Measurements from ENCODE around the gene IRS1.
A peak's percentile ranks its signal among the peaks of the same experiment; 100 is the strongest.
"Not testable (repeated sequence)": the region's sequence is repeated elsewhere in the genome, so short reads cannot be mapped to it uniquely, and the experiment has no call there.

IRS1 gene, protein sequence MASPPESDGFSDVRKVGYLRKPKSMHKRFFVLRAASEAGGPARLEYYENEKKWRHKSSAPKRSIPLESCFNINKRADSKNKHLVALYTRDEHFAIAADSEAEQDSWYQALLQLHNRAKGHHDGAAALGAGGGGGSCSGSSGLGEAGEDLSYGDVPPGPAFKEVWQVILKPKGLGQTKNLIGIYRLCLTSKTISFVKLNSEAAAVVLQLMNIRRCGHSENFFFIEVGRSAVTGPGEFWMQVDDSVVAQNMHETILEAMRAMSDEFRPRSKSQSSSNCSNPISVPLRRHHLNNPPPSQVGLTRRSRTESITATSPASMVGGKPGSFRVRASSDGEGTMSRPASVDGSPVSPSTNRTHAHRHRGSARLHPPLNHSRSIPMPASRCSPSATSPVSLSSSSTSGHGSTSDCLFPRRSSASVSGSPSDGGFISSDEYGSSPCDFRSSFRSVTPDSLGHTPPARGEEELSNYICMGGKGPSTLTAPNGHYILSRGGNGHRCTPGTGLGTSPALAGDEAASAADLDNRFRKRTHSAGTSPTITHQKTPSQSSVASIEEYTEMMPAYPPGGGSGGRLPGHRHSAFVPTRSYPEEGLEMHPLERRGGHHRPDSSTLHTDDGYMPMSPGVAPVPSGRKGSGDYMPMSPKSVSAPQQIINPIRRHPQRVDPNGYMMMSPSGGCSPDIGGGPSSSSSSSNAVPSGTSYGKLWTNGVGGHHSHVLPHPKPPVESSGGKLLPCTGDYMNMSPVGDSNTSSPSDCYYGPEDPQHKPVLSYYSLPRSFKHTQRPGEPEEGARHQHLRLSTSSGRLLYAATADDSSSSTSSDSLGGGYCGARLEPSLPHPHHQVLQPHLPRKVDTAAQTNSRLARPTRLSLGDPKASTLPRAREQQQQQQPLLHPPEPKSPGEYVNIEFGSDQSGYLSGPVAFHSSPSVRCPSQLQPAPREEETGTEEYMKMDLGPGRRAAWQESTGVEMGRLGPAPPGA (N-terminal part only)

DNA sequence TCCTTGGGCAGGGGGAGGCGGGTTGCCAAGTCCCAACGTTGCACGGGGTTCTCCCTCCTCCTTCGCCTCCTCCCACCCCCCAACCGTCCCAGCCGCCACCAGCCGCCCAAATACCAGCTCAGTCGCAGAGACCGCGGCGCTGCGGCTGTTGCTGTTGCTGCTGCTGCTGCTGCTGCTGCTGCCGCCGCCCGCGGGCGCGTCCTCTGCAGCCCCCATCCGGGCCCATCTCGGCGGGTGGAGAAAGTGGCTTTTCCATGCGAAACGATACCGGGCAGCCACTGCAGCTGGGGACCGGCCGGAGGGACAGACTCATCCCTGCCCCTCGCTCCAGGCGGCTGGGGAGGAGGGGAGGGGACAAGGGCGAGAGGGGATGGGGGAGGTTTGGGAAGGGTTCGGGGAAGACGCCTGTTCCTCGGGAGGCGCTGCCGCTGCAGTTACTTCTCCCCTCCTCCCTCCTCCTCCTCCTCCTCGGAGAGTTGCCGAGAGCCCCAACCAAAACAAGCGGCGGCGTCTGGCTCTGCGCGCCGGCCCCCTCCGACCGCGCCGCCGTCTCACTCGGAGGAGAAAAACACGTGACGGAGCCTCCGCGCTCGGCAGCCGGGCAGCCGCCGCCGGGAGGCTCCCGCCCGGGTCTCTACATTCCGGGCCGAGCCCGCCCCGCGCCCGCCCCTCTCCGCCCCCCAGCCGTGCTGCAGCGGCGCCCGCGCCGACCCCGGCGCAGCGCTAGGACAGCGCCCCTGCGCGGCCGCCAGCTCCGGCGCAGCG, at the start of gene IRS1:
IRS1 (minus strand) TSS at position 610 of the 765 bp plus-strand sequence. CDS start 1,082 bp downstream, outside the sequence.
- DNase-seq (ENCODE audit: low read depth in 4 of 4, low spot score in 1 of 4), result peak in 2 of 4 experiments; percentile 48 to 53

DNA sequence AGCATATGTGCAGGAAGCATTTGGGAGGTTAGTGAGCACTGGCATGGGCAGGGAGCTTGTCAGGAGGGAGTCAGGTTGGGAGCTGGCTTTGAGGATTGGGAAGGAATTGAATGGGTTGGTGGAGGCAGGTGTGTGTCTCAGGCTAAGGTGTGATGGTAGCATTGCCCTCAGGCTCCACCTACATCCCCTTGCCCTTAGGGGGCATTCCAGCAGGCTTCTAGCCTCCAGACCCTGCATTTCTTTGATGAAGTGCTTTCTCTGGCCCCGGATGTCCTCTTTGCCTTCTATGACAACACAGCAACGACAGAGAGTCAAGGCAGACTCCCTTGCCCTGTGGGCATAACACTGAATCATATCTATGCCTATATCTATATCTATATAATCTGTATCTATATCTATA, 49.7 kb upstream of the IRS1 start:
- DNase-seq (ENCODE audit: low read depth in 4 of 4, low spot score in 1 of 4), result no peak

DNA sequence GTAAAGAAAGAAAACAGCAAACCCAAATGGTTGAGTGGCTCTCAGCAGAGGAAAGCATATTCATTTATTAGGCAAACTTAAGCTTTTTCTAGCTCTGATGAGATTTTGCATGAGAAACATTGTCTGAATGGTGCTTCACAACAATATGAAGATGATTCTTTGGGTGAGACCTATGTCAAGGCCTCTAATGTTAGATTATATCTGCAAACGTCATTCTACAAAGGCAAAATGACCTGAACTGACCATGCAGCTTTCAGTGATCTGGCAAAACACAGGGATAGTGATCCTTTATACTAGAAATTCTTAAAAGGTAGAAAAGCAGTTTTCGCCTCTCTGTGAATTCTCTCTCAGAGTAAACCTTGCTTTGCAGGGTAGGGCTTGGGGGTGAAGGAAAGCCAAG, 47.9 kb upstream of the IRS1 start:
- DNase-seq (ENCODE audit: low read depth in 4 of 4, low spot score in 1 of 4), result no peak

DNA sequence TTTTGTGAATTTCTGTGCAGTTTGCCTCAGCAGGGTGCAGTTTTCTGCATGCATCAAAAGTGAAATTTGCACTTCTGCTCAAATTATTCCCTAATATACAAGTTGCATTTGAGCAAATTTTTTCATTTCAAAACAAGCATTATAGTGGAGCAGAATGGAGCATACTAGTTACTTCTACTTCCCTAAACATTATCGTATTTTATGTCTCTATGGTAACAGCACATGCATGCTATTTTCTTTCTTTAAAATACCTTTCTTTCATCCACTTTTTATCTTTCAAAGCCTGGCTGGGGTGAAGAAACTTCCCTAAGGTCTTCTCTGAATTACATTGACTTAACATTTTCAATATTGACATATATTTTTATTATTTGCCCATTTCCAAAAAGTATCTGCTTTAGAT, 47.5 kb upstream of the IRS1 start:
- DNase-seq (ENCODE audit: low read depth in 4 of 4, low spot score in 1 of 4), result no peak

DNA sequence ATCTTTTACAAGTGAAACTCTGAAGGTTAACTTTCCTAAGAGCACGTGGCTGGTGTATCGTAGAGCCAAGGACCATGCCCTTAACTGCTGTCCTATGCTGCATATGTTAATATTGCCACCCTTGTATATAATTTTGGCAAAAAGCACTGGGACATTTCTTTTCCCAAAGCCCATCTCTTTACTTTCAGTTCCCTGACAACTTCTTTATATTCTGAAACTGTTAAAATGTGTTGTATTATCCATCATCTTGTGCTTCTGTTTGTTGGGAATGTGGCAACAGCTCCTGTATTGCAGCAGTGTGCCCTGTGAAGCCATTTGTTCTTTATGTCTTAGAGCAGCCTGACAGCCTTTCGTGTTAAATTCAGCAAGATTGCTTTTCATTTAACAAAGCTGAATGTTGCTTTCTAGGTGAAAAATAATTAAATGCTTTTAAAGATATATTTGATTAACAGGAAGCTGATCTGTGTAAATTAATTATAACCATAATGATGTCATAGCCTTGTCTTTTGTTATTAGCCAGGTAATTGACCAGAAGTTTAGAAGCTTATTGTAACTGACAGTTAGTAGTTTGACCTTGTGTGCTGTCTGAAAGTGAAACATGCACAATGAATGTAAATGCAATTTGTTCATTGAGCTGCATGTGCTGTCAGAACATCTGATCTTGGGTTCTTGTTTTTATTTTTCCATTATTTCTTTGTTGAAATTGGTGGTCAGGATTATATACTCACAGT, 45.9 kb upstream of the IRS1 start:
- DNase-seq (ENCODE audit: low read depth in 4 of 4, low spot score in 1 of 4), result no peak

DNA sequence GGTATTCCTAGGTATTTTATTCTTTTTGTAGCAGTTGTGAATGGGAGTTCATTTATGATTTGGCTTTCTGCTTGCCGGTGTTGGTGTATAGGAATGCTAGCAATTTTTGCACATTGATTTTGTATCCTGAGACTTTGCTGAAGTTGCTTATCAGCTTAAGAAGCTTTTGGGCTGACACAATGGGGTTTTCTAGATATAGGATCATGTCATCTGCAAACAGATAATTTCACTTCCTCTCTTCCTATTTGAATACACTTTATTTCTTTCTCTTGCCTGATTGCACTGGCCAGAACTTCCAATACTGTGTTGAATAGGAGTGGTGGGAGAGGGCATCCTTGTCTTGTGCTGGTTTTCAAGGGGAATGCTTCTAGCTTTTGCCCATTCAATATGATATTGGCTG, 43.4 kb upstream of the IRS1 start:
- DNase-seq (ENCODE audit: low read depth in 4 of 4, low spot score in 1 of 4), result not testable (repeated sequence)

DNA sequence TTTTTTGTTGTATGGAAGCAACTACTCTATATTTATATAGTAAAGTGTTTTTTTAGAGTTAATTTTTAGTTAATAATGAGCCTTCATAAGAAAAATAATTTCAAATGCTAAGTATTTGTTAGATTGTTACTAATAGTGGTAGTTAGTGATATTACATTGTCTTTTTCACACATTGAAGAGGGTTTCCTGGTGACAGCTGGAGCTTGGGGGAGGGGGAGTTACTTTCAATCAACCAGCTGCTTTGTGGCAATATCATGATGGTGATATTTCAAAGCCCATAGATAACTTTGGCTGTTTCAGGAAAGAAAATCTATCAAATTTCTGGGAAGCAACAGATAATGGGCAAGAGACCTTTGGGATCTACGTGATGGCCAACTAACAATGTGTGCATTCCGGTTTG, 40.3 kb upstream of the IRS1 start:
- DNase-seq (ENCODE audit: low read depth in 4 of 4, low spot score in 1 of 4), result no peak

DNA sequence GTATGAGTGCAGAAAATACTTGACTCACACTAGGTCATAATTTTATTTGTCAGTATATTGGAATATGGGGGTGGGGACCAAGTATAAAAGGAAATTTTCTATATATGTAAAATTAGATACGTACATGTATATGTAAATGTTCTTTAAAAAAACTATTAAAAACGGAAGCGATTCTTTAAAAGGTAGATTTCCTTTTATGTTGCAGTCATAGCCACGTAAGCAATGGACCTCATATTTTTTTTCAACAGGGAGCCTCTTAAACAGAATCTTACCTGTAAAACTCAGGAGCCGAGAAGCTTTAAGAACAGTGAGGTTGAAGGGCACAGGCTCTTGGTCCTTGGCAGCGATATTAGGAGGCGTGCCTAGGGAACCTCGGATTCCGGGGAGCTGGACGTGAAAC, 39.5 kb upstream of the IRS1 start:
- DNase-seq (ENCODE audit: low read depth in 4 of 4, low spot score in 1 of 4), result no peak

DNA sequence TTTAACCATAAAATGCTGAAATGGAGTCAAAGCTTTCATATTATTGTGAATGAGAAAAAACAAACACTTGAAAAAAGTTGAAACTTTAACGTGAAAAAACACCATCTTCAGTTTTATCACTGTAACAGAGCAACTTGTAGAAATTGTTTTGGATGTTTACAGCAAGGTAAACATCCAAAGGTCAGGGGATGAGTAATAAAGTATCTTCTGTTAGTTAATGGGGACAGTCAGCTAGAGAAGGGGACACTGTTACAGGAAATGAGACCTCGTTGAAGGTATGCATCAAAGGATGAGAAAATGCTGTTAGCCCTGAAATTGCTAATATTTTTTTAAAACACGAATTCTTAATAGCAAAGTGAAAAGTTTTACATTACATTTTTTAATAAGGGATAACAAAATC, 39.1 kb upstream of the IRS1 start:
- no peak for DNase-seq (ENCODE audit: low read depth in 4 of 4, low spot score in 1 of 4)

DNA sequence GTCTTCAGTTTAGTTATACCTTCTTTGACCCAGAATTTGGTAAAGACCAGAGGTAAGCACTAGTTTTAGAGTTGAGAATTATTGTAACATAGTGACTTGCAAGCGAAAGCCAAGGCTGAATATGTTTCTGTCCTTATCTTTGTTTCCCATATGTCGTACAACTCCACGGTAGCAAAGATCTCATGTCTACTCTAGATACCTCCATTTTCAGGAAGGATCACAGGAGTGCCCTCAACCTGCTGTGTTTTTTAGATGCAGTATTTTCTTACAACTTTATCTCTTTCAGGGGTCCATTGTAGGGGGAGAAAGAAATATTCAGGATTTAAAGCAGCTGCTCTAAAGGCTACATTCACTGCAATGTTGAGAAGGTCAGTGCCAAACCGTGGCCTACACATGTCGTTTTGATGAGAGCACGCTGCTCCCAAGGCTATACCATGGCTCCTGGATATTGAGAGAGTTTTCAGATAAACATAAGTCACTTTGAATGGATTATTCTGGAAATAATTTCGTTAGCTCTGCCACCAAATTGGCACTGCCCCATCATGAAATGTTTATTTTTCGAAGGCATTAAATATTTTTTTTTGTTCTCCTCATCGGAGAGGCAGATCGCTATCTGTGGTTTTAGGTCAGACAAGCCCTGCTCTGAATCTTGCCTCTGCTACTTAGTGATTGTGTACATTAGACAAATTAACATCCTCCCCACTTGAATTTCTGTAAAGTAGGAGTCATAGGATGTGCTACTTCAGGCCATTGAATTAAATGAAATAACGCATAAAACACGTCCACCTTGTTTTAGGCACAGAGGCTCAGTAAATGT, 38.4 kb upstream of the IRS1 start:
- DNase-seq (ENCODE audit: low read depth in 4 of 4, low spot score in 1 of 4), result no peak

DNA sequence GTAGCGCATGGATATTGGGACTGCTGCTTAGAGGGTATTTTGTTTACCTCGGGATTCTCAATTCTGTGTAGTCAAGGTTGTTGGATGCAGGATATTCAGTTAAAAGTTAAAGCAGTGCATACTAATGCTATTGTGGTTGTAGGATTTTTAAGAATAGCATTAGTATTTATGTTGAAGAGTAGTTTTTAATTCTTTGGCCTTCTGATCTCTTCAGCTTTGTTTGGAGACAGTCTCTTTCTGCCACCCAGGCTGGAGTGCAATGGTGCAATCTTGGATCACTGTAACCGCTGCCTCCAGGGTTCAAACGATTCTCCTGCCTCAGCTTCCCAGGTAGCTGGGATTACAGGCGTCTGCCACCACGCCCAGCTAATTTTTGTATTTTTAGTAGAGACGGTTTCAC, 37.7 kb upstream of the IRS1 start:
- DNase-seq (ENCODE audit: low read depth in 4 of 4, low spot score in 1 of 4), result no peak

DNA sequence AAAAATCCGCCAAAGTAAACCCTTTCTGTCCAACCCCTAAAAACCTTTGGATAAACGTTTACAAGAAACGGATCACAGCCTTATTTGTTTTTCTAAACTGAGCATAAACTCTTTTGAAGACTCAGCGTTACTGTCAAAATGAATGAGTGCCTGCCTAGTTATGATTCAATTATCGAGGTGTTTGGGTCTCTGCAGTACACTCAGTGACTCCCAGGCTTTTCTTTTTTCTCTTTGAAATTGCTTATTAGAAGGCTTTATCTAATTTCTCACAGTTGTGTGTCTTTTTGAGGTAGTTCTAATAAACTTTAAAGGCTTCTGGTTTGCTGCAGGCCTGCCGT, 36.9 kb upstream of the IRS1 start:
- DNase-seq (ENCODE audit: low read depth in 4 of 4, low spot score in 1 of 4), result no peak

DNA sequence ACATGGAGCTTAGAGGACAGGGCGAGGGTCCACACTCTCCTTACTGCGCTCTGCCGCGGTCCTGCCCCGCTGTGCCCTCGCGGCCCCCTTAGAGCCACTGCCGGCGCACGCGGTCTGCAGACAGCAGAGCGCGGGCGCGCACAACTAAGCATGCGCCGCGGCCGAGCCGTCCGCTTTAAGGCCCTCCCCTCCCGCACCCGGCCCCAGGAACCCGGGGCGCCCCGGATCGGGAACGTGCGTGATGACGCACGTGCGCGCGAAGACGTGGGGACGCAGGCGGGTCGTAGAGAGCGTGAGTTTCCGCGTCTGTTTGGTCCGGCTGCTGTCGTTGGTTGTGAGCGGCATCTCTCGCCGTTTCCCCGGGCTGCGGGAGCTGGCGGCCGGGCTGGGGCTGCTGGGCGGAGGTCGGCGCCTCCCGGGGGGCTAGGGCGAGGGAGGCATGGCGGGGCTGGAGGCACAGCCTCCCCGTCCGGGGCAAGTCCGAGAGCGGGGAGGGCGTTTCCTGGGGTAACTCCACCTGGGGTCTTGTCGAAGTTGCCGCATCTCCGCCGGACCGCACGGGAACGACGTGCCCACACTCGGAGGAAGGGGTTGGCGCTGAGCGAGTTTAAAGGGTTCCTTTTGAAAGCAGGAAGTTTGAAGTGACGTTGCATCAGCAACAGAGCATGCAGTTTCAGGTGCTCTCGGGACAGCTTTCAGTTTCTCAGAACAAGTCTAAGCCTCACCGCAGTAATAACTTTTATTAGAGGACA, 36.4 kb upstream of the IRS1 start, which contains the start of gene RHBDD1:
RHBDD1 (plus strand) TSS at position 259 of the 752 bp plus-strand sequence. CDS start 28,640 bp downstream, outside the sequence.
- peak; percentile 84 to 91 (median 88) for DNase-seq (ENCODE audit: low read depth in 4 of 4, low spot score in 1 of 4)

DNA sequence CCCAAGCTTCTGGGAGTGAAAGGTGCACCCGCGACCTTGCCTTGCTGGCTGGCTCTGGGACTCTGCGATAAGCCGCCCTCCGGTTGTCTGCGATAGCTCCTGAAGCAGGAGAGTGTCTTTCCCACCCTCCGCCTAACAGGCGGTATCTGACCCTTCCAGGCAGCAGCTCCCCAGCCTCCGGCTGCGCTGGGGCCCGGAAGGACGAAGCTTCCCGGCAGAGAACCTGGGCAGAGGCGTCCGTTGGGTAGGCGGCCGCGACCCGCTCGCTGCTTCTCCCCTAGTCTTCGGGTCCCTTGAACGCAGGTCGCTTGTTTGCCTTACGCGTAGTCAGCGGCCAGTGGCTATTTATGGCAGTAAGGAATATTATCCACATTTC, 35.8 kb upstream of the IRS1 start:
- DNase-seq (ENCODE audit: low read depth in 4 of 4, low spot score in 1 of 4), result peak in 1 of 4 experiments; percentile 9

DNA sequence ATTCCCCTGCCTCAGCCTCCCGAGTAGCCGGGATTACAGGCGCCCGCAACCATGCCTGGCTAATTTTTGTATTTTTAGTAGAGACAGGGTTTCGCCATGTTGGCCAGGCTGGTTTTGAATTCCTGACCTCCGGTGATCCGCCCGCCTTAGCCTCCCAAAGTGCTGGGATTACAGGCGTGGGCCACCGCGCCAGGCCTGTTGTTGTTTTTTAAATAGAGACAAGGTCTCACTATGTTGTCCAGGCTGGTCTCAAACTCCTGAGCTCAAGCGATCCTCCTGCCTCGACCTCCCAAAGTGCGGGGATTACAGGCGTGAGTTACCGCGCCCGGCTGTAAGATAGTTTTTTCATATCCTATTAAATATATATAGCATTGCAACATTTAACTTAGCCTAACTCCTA, 35.3 kb upstream of the IRS1 start:
- not testable (repeated sequence) for DNase-seq (ENCODE audit: low read depth in 4 of 4, low spot score in 1 of 4)

DNA sequence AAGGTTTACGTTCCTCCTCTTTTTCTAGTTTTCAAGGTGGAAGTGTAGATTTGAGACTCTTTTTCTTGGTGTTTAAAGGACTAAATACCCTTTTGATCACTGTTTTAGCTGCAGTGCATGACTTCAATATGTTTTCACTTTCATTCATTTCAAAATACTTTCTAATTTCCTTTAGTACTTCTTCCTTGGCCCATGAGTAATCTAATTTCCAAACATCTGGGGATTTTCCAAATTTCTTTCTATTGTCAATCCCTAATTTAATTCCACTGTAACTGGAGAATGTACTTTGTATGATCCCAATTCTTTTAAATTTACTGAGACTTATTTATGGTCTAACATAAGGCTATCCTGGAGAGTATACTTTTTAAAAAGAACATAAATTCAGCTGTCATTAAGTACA, 32.4 kb upstream of the IRS1 start:
- no peak for DNase-seq (ENCODE audit: low read depth in 4 of 4, low spot score in 1 of 4)

DNA sequence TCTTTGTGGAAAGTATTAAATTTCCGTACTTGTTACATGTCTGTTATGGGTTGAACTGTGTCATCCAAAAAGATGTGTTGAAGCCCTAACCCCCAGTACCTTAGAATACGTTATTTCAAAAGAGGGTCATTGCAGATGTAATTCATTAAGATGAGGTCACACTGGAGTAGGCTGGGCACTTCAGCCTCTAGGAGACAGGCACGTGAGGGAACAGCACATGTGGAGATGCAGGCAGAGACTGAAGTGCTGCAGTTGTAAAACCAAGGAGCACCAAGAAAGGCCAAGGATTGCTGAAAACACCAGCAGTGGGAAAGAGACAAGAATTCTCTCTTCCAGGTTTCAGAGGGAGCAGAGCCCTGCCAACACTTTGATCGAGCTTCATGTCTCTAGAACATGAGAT, 31.6 kb upstream of the IRS1 start:
- no peak for DNase-seq (ENCODE audit: low read depth in 4 of 4, low spot score in 1 of 4)

DNA sequence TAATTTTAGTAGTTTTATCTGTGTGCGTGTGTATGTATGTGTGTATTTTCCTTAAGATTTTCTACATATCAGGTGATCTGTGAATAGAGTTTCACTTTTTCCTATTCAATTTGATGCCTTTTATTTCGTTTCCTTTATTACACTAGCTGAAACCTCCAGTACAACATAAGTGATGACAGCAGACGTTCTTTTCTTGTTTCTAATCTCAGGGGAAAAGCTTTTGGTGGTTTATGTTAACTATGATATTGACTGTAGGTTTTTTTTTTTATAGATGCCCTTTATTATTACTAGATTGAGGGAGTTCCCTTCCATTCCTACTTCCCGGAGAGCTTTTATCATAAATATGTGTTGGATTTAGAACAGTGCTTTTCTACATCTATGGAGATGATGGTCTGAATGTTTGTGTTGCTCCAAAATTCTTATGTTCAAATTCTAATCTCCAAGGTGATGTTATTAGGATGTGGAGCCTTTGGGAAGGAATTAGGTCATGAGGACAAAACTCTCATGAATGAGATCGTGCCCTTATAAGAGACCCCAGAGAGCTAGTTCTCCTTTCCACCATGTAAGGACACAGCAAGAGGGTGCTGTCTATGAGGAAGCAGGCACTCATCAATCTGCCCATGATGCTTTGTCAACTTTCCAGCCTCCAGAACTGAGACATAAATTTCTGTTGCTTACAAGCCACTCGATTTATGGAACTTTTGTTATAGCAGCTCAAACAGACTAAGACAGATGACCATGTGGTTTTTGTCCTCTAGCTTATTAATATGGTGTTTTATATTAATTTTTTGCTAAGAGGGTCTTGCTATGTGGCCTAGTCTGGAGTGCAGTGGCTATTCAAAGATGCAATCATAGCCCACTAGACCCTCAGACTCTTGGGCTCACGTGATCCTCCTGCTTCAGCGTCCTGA, 30.4 kb upstream of the IRS1 start:
- no peak for DNase-seq (ENCODE audit: low read depth in 4 of 4, low spot score in 1 of 4)

Data from stimulated activated CD4-positive, alpha-beta T cell treated with anti-CD3 and anti-CD28 coated beads, Interleukin-1b, Interleukin-23, amount 100 ng/mL, for 24 hours (primary cell).